Measurements from ENCODE around the gene NAT10.

GRCh38 chr11:34161361-34161760 lies 55.9 kb downstream of the NAT10 start:
- TF ChIP-seq, protein P1, sequence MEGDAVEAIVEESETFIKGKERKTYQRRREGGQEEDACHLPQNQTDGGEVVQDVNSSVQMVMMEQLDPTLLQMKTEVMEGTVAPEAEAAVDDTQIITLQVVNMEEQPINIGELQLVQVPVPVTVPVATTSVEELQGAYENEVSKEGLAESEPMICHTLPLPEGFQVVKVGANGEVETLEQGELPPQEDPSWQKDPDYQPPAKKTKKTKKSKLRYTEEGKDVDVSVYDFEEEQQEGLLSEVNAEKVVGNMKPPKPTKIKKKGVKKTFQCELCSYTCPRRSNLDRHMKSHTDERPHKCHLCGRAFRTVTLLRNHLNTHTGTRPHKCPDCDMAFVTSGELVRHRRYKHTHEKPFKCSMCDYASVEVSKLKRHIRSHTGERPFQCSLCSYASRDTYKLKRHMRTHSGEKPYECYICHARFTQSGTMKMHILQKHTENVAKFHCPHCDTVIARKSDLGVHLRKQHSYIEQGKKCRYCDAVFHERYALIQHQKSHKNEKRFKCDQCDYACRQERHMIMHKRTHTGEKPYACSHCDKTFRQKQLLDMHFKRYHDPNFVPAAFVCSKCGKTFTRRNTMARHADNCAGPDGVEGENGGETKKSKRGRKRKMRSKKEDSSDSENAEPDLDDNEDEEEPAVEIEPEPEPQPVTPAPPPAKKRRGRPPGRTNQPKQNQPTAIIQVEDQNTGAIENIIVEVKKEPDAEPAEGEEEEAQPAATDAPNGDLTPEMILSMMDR (IDR thresholded peaks at IDR 0.05) = no peak
- no peak for TF ChIP-seq POLR2A (IDR thresholded peaks at IDR 0.05)
